MM.1S (cell line): ENCODE results near the gene ACOT13.
"Not testable (repeated sequence)": the region's sequence is repeated elsewhere in the genome, so short reads cannot be mapped to it uniquely, and the experiment has no call there.

Experiments
- CTCF ChIP-seq: fragments of 300-600 bp; sonication (generic); IDR thresholded peaks from 2 replicates; pipeline ENCODE4 v1.5.1; 2016; ENCODE audit warnings: antibody characterized with exemption, low read length, mixed read lengths
- EZH2 ChIP-seq: fragments of 300-600 bp; sonication (generic); optimal IDR thresholded peaks from 2 replicates; pipeline ENCODE3; 2017; ENCODE audit warnings: low read depth, mild to moderate bottlenecking, antibody characterized with exemption, low read length, mixed read lengths
- EZH2phosphoT487 ChIP-seq: fragments of 300-600 bp; sonication (generic); IDR thresholded peaks from 2 replicates; pipeline ENCODE4 v1.6.1; 2018; ENCODE audit warnings: antibody characterized with exemption, low read length

- not testable (repeated sequence) for TF ChIP-seq CTCF, EZH2, EZH2phosphoT487
These were observed 67.8 kb downstream of the ACOT13 start for GRCh38 chr6:24734710-24735109.
